ENCODE results near the gene ATPAF1. TPM values are rescaled to one million over a fixed set of nuclear protein-coding genes. Genes with fewer than 3 reads are reported as not detected.

The ATPAF1 gene
- total RNA-seq, 1 experiment from 2014 or later, result 50.3 TPM

GRCh38 chr1:46582972-46583371, 85.2 kb downstream of the ATPAF1 start:
- H3K36me3 ChIP-seq (ENCODE audit: low read depth), result no peaks in the 10 kb centered on the region
- H3K9me2 ChIP-seq (ENCODE audit: insufficient read depth), result no peaks in the 10 kb centered on the region
- no peaks in the 10 kb centered on the region; the same call in 1 of the 2 replicates for H4K20me1 ChIP-seq (ENCODE audit: insufficient read depth)
- ChIA-PET POLR2A (ENCODE audit: unreplicated experiment) (no interaction called here), CTCF (interaction anchor here (0.5 kb wide), 1 partner anchor 176 kb away, joined by 14 read pairs; no protein-coding TSS in a partner anchor)
- H3K27me3 ChIP-seq (ENCODE audit: insufficient read depth, low read depth), result no peaks in the 10 kb centered on the region
- BruUV-seq (replicated peaks), result no TSS peak
- H3K4me3 ChIP-seq, result no peak overlapping the region
- H3K4me2 ChIP-seq, result no peak overlapping the region
- no peaks in the 10 kb centered on the region for H3K9me3 ChIP-seq (ENCODE audit: insufficient read depth, low read depth)
- H3K4me1 ChIP-seq (replicated peaks; ENCODE audit: insufficient read depth), result no peaks in the 10 kb centered on the region
- no peak for DNase-seq
- TF ChIP-seq CTCF (conservative IDR thresholded peaks at IDR 0.05) (no peak), EZH2 (IDR thresholded peaks at IDR 0.05; ENCODE audit: low read depth) (no peak)
- no peaks in the 10 kb centered on the region for H3K79me2 ChIP-seq (ENCODE audit: low read depth)
- no peak overlapping the region for H3K27ac ChIP-seq
- intact Hi-C loops (cut with micrococcal nuclease; ENCODE audit: unreplicated experiment), result no loop called here
- H2AFZ ChIP-seq, result no peak overlapping the region
- H3F3A ChIP-seq (ENCODE audit: insufficient read depth, low read depth), result no peaks in the 10 kb centered on the region

Other genes starting within 250 kb of the ATPAF1 start
- 0.79 and 1.0 TPM in 2 replicates for gene DMBX1, start 178.5 kb downstream of the ATPAF1 start, total RNA-seq (2021)
- gene KNCN, start 116.7 kb downstream of the ATPAF1 start, total RNA-seq (2021), result not detected in 2 replicates
- gene MKNK1, start 64.1 kb downstream of the ATPAF1 start, total RNA-seq (2021), result 103 and 112 TPM in 2 replicates
- 33.9 and 35.2 TPM in 2 replicates for gene MOB3C, start 51.6 kb downstream of the ATPAF1 start, total RNA-seq (2021)
- 0.45 TPM in 1 of 2 replicates, not detected in the other for gene TEX38, start 3.5 kb upstream of the ATPAF1 start, total RNA-seq (2021)
- gene EFCAB14, start 50.8 kb upstream of the ATPAF1 start, total RNA-seq (2021), result 71.1 and 95.4 TPM in 2 replicates
- 3.1 and 3.5 TPM in 2 replicates for gene CYP4B1, start 130.7 kb upstream of the ATPAF1 start, total RNA-seq (2021)